Upper lobe of left lung (tissue), 4 donors: Measurements from ENCODE around the gene ADGB.
"Not testable (repeated sequence)": the region's sequence is repeated elsewhere in the genome, so short reads cannot be mapped to it uniquely, and the experiment has no call there.

Experiments
- EP300 ChIP-seq, 4 donors: sonication (generic); formaldehyde crosslinking; IDR thresholded peaks; one replicate each; pipeline ENCODE4 v1.5.1; 2017; ENCODE audit warnings: antibody characterized with exemption in 4 of 4, control low read depth in 2 of 4
- POLR2A ChIP-seq, 4 donors: fragments of 450-650 bp; IDR thresholded peaks; one replicate each; pipeline ENCODE4 v1.5.1; 2016 to 2017; ENCODE audit warnings: antibody characterized with exemption in 4 of 4, mild to moderate bottlenecking in 2 of 4
- POLR2AphosphoS5 ChIP-seq, 2 donors: sonication (generic); formaldehyde crosslinking; IDR thresholded peaks; one replicate each; pipeline ENCODE4 v1.5.1; 2017; ENCODE audit warnings: antibody characterized with exemption in 2 of 2
- TF ChIP-seq, protein P1 (sequence below), 6 experiments: fragments of 450-650 bp in 4 of 6; fragments of 200-600 bp in 2 of 6; sonication (generic) in 2 of 6; IDR thresholded peaks; one replicate each; pipeline ENCODE4 v1.5.1; 2016 to 2019; ENCODE audit warnings: antibody characterized with exemption in 6 of 6

- TF ChIP-seq POLR2A, EP300, POLR2AphosphoS5 (IDR thresholded peaks at IDR 0.05): not testable (repeated sequence)
- TF ChIP-seq, protein P1, sequence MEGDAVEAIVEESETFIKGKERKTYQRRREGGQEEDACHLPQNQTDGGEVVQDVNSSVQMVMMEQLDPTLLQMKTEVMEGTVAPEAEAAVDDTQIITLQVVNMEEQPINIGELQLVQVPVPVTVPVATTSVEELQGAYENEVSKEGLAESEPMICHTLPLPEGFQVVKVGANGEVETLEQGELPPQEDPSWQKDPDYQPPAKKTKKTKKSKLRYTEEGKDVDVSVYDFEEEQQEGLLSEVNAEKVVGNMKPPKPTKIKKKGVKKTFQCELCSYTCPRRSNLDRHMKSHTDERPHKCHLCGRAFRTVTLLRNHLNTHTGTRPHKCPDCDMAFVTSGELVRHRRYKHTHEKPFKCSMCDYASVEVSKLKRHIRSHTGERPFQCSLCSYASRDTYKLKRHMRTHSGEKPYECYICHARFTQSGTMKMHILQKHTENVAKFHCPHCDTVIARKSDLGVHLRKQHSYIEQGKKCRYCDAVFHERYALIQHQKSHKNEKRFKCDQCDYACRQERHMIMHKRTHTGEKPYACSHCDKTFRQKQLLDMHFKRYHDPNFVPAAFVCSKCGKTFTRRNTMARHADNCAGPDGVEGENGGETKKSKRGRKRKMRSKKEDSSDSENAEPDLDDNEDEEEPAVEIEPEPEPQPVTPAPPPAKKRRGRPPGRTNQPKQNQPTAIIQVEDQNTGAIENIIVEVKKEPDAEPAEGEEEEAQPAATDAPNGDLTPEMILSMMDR (IDR thresholded peaks at IDR 0.05), result not testable (repeated sequence)
Measured at GRCh38 chr6:146568619-146569018, 30.2 kb upstream of the ADGB start.
